Activated naive CD8-positive, alpha-beta T cell treated with anti-CD3 and anti-CD28 coated beads, Interleukin-2, amount 50 U/mL, for 16 hours (primary cell): ENCODE results near the gene NOL4L.

Experiments used
- DNase-seq: peaks from one replicate; pipeline ENCODE4 v3.0.0-alpha.2; 2020; ENCODE audit warnings: low read depth, low spot score

Gene NOL4L

DNA sequence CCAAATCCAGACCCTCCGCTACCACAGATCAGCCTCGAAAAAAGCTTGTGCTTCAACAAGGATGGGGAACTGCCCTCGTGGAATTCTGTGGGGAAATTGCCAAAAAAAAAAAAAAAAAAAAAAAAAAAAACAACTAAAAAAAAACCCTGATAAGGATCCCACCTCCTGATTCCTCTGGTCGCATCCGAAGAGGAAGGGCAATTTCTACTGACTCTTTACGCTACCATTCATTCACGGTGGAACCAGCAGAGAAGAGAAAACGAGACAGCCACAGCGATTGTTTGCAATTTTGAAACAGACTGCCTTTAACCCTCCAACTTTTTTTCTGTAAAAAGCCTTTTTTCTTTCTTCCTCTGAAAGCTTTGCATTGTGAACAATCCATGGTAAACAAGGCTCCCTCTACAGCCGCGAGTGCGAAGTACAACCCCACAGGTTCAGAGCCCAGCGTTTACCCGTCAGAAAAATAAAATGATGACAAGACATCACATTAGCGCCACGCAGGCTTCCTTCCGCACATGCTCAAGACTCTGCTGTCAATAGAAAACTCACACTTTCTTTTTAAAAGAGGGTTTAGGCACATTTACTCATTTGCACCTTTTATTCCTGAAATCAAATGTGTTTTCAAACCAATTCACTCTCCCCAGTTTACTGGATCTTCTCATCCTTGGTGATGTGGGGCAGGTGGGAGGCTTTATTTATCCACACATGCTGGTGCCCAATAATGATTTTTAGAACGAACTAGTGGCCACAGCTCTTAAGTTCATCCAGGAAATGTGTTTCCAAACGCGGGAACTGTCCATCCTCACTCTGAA, 100.0 kb downstream of the NOL4L start:
- DNase-seq, result peak; percentile 57

DNA sequence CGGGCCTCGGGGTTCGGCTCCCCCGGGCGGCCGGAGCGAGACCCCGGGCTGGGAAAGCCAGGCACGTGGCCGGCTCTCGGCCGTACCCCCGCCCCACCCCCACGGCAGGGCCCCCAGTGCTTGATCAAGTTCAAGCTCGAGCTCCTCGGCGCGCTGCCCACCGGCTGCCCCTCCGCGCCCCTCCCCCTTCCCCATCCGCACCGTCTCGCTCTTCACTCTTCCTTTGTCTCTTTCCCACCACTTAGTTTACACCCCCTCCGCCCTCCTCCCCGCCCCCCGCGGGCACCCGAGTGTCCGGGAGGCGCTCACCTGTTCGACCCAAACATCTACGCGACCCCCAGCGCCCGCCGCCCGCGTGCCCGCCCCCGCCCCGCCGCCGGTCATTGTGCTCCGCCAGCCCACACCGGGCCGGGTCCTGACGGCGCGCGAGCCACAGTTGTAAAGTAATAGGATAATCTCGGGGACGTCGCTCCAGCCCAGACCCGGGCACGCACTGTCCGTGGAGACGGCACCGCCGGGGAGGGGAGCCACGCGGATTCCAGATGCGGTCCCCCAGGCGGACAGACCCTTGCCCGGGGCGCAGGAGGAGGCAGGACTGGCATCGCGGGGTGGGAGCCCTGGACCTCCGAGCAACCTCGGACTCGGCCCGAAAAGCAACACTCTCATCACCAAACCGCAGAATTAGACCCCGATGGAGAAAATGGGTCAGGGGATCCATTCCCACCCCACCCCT, 100.7 kb downstream of the NOL4L start:
- DNase-seq, result no peak

DNA sequence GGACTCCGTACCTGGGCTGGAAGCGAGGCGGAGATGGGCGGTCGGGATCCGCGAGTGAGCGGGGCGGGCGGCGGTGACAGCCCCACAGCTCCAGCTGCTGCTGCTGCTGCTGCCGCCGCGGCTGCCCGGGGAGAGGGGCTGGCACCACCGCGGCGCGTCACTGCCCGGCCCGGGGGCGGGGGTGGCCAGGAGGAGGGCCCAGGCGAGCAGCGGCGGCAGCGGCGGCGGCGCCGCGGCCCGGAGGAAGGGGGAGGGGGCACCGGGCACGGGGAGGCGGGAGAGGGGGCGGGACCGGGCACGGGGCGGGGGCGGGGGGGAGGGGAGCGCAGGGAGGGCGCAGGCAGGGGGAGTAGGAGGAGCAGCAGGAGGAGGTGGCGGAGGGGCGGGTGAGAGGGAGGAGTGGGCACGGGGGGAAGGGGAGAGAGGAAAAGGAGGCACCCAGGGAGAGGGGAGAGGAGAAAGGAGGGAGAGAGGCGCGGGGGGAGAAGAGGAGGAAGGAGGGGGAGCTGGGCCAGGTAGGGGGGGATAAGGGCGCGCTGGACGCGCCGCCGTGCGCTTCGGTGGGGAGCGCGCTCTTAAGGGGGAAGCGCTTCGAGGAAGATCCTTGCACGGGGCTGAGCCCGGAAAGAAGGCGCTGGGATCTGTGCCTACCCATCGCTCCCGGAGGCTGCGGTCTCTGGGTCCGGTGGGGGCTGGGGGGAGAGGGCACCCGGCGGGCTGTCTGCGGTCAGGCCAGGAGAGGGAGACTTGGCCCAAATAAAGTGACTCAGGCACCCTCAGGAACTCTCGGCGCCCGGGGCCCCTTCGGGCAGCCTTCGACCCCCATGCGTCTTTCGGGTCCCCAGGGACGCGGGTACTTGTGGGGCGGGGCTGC, 101.5 kb downstream of the NOL4L start:
- peak; percentile 27 for DNase-seq

DNA sequence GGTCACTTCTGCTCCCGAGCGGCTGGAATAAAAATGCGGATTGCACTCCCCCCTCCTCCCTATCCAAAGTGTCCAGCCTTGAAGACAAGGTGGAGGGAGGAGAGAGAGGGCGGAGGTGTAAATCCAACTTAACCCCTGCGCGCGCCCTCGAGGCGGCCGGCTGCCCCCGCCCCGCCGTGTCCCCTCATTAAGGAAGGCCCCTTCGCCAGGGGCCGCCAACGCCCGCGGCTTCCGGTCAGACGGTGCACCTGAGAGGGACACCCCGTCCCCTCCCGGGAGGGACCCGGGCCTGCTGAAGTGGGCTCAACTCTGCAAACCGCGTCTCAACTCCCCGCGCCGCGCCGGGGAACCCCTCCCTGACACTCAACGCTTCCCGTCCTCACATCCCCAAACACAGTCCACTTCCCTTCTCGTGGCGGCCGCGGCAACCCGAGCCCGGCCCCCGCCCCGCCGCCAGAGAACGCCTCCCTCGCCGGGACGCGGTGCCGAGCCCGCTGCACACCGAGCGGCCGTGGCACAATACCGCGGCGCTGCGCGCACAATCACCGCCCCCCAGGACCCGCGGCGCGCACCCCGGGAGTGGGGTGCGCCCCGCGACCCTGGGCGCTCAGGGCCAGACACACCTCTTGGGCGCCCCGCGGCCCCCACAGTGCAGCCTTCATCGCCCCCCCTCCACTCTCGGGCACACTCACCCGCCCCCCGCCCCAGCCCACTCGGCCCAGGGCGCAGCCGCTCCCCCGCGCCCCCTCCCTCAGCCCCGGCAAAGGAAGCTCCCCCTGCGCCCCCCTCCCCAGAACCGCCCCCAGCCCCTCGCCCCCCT, 102.5 kb downstream of the NOL4L start:
- DNase-seq, result no peak

- no peak for DNase-seq
Observed at GRCh38 chr20:32482143-32482441, 103.0 kb downstream of the NOL4L start.

GRCh38 chr20:32481311-32482142, 103.6 kb downstream of the NOL4L start:
- no peak for DNase-seq

DNA sequence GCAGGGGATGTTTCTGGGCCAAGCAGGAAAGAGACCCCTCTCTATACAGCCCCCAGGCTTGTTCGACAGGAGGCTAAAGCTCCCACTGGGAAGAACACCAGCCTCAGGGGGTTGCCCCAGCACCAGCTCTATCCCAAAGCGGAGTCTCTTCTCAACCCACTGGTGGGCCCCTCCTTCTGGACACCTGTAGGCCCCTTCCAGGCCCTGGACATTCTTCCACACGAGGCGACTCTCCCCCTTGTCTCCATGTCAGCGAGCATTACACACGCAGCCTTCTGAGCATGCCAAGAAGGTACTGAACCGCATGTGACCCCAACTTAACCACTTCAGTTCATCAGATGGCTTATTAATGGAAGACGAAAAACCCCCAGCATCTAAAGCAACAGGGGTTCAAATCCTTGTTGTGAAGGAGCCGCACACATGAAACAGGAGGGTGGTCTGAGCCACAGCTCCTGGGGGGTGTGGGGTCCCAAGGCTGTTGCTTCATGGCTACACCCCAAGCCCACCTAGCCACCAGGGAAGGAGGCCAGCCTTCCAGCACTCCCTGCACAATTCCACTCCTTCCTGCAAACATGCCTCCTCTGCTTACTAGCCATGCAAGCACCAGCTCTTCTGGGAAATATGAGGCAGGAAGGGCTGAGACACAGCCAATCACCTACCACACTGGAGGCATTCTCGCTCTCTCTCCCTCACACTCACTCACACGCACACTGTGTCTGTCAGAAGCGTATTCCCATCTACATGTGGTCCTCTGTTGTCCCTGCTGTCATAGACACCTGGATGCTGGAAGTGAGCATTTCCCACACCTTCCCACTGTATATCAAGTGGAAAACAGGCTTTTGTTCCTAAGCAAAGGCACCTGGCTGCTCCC, 104.5 kb downstream of the NOL4L start:
- DNase-seq, result no peak

GRCh38 chr20:32479697-32480171, 105.4 kb downstream of the NOL4L start:
- no peak for DNase-seq

GRCh38 chr20:32479012-32479411, 106.1 kb downstream of the NOL4L start:
- DNase-seq, result no peak

GRCh38 chr20:32478576-32478975, 106.6 kb downstream of the NOL4L start:
- DNase-seq, result no peak

- no peak for DNase-seq
Observed at GRCh38 chr20:32477594-32478512, 107.3 kb downstream of the NOL4L start.

- no peak for DNase-seq
Observed at GRCh38 chr20:32476684-32477593, 108.2 kb downstream of the NOL4L start.

DNA sequence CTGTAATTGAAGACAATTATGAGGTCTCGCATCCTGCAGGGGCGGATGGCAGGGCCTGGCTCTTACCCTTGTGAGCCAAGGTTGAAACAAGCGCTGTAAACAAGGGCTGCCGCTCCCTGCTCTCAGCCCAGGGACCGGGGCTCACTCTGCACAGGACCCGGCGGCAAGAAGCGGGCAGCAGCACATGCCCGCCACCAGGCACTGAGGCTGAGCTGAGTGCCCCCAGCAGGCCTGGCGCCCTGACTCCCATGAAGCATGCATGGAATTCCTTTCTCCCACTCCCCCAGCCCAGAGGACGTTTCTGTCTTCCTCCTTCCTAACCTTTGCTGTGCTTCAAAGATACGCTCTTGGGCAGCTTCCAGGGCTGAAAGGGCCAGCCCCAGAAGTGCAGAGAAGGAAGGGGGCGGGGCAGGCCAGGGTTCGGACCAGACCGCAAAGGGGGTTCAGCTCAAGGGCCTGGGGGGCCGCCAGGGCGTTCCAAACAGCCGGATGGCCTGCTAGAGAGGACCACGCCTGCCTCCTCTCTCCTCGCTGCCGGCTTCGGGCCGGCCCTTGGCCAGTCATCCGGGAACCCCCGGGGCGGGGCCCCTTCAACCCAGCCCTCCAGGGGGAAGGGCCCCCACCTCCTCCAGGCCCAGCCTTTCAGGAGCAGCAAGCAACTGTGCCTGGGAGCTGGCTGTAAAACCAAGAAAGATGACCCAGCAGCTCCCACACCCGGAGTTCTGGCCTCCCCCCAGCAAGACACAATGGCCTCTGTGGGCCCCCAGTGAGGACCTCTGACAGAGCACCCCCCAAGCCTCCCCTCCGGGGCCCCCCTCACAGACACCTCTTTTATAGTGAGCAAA, 109.9 kb downstream of the NOL4L start:
- DNase-seq, result no peak

DNA sequence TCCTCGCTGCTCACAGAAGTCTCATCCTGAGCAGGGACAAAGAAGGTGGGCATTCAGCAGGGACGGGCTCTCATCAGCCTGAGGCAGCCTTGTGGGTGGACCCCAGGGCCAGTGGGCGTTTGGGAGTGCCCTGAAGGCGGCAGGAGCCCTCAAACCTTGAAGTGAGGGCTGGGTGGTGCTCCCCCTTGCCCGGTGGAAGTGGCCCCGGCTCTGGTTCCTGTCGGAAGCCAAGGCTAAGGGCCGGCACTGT, 110.5 kb downstream of the NOL4L start:
- DNase-seq, result no peak

GRCh38 chr20:32474009-32474716, 111.0 kb downstream of the NOL4L start:
- no peak for DNase-seq
